Ovary (tissue), 3 donors: ENCODE data around the gene MCM3AP.

Experiments
- CTCF ChIP-seq, 3 donors: fragments of 450-650 bp in 2 of 3; fragments of 200-600 bp in 1 of 3; IDR thresholded peaks; one replicate each; pipeline versions ENCODE4 v1.5.1 to v1.8.0; 2016 to 2022; ENCODE audit warnings: antibody characterized with exemption in 3 of 3, mild to moderate bottlenecking in 1 of 3
- EP300 ChIP-seq: sonication (generic); formaldehyde crosslinking; IDR thresholded peaks from one replicate; pipeline ENCODE4 v1.6.1; 2017; ENCODE audit warnings: antibody characterized with exemption
- POLR2A ChIP-seq: fragments of 450-650 bp; IDR thresholded peaks from one replicate; pipeline ENCODE4 v1.6.1; 2017; ENCODE audit warnings: antibody characterized with exemption, mild to moderate bottlenecking, moderate library complexity
- donor health status: DM: no; HTN: no; CAD: no.

DNA sequence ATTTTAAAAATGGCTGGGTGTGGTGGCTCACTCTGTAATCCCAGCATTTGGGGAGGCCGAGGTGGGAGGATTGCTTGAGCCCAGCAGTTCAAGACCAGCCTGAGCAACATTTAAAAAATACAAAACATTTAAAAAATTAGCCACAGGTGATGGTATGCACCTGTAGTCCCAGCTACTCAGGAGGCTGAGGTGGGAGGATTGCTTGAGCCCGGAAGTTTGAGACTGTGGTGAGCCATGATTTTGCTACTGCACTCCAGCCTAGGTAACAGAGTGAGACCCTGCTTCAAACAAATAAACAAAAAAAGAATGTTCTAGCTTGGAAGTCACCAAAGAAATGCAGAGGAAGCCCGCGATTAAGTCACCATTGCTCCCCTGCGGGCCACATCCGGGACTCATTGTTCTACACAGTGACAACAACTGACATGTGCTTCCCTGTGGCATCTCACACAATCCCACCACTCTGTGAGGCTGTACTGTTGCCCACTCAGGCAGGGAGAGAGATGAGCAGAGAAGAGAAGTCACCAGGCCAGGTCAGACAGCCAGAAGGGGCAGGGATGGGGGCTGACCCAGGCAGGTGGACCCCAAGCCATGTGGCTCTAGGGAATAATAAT, 82.7 kb downstream of the MCM3AP start:
- TF ChIP-seq CTCF (IDR thresholded peaks at IDR 0.05) (no peak), POLR2A (no peak), EP300 (no peak)
